Aorta (tissue), 5 donors: ENCODE measurements around the gene C10orf90. TPM values are rescaled to one million over a fixed set of nuclear protein-coding genes. Genes with fewer than 3 reads are reported as not detected.
"Not testable (repeated sequence)": the region's sequence is repeated elsewhere in the genome, so short reads cannot be mapped to it uniquely, and the experiment has no call there.

Experiments used
- ATAC-seq: fragments of 200-7000 bp; cut with Tn5 transposase; one replicate; pipeline ENCODE4 v1.9.1; 2022; ENCODE audit warnings: moderate library complexity; ENCODE audit not compliant: low FRiP score
- DNase-seq, 2 donors: peaks; one replicate each; pipeline ENCODE4 v3.0.0-alpha.2; 2020
- H3K27ac ChIP-seq, 2 donors: one replicate each; pipeline ENCODE4 v1.5.1; 2013; ENCODE audit warnings: low read length in 2 of 2, mild to moderate bottlenecking in 2 of 2, moderate library complexity in 2 of 2, control low read depth in 1 of 2, inconsistent platforms in 1 of 2, low read depth in 1 of 2
- H3K27me3 ChIP-seq, 2 donors: one replicate each; pipeline ENCODE4 v1.6.1; 2013; ENCODE audit warnings: control low read depth in 1 of 2, low read length in 1 of 2, mild to moderate bottlenecking in 1 of 2, moderate library complexity in 1 of 2; ENCODE audit not compliant: insufficient read depth in 2 of 2, control insufficient read depth in 1 of 2
- H3K36me3 ChIP-seq, 2 donors: one replicate each; pipeline ENCODE4 v1.6.1; 2013; ENCODE audit warnings: control low read depth in 1 of 2, low read length in 1 of 2, mild to moderate bottlenecking in 1 of 2; ENCODE audit not compliant: insufficient read depth in 2 of 2, control insufficient read depth in 1 of 2
- H3K4me1 ChIP-seq, 2 donors: one replicate each; pipeline ENCODE4 v1.6.1; 2013; ENCODE audit warnings: low read length in 2 of 2, control low read depth in 1 of 2, mild to moderate bottlenecking in 1 of 2, moderate library complexity in 1 of 2; ENCODE audit not compliant: insufficient read depth in 2 of 2, control insufficient read depth in 1 of 2
- H3K4me3 ChIP-seq, 2 donors: one replicate each; pipeline ENCODE4 v1.5.1; 2013; ENCODE audit warnings: low read length in 2 of 2, control low read depth in 1 of 2, mild to moderate bottlenecking in 1 of 2
- H3K9me3 ChIP-seq: one replicate; pipeline ENCODE4 v1.6.1; 2013; ENCODE audit warnings: mild to moderate bottlenecking, low read length; ENCODE audit not compliant: control insufficient read depth
- WGBS, 2 donors: extraction: QIAGEN DNeasy Blood & Tissue Kit; methylation state at CpG; one replicate each; pipeline ENCODE4 v1.1.7; 2013; 5-methylcytosine and 5-hydroxymethylcytosine counted together
- intact Hi-C, 2 donors: fragments of 100-400 bp; cut with DNase I; formaldehyde crosslinking; loops; one replicate each; pipeline versions ENCODE4 v1.14.2 to v1.15.0; 2022
- polyA plus RNA-seq, 2 donors: library from polyadenylated mRNA; stranded (reverse); fragments of 200-250 nt; gene quantifications; one replicate each; pipeline ENCODE4 v1.2.3, GENCODE V29; 2013
- total RNA-seq, 2 donors: library from RNA; stranded (reverse); fragmentation: NEBNext Ultra II Directional; extraction: Animal tissue kit (Norgen Biotek cat#: 25700); gene quantifications; one replicate each; pipeline ENCODE4 v1.2.1, GENCODE V29; 2021
- donor health status: healthy with polysubstance abuse.
- donor health status: Bipolar disorder and iron deficiency.
- donor health status: DM: no; HTN: no; CAD: no.
- donor health status: DM: no; HTN: no; CAD: no.
- donor health status: DM: yes; HTN: yes; CAD: no.

C10orf90 gene
- total and polyA plus RNA-seq, 4 donors = not detected

GRCh38 chr10:126565441-126565840 is 105.1 kb downstream of the C10orf90 start:
- DNase-seq = no peak
- 45 to 57% methylated on average over 7 of the region's 7 CpGs for whole genome bisulfite sequencing, 2 donors
- intact Hi-C loops = no loop called here

GRCh38 chr10:126564326-126564888 is 106.1 kb downstream of the C10orf90 start:
- WGBS, 2 donors = 78% methylated on average over 4 of the region's 4 CpGs
- Histone ChIP-seq H3K4me1 (no peaks in the 10 kb centered on the region), H3K27me3 (no peaks in the 10 kb centered on the region), H3K4me3 (no peak overlapping the region), H3K36me3 (no peaks in the 10 kb centered on the region), H3K9me3 (no peaks in the 10 kb centered on the region), H3K27ac (no peak overlapping the region)
- DNase-seq (no peak), ATAC-seq (no peak)
- intact Hi-C loops = no loop called here

More at GRCh38 chr10:126565441-126565840, 105.1 kb downstream of the C10orf90 start:
- no peaks in the 10 kb centered on the region for H3K9me3 ChIP-seq
- no peak overlapping the region for H3K4me3 ChIP-seq
- no peak overlapping the region for H3K27ac ChIP-seq
- H3K4me1 ChIP-seq = no peaks in the 10 kb centered on the region
- no peaks in the 10 kb centered on the region for H3K27me3 ChIP-seq
- ATAC-seq = no peak
- H3K36me3 ChIP-seq = no peaks in the 10 kb centered on the region

DNA sequence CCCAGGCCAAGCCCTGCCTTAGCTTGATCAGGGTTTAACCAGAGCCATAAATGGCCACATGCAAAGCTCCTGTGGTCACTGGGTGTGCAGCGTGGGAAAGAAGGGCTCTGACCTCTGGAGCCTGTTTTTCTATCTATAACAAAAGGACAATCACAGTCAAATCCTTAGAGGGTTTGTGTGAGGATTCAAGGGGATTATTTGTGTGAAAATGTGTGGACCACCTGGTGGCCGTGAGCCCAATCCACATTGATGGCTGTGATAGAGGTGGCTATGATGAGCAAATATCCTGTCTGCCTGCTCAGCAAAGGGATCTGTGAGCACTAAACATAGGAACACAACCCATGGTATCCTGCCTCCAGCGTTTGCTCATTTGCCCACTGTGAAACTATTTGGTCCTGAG is 107.1 kb downstream of the C10orf90 start:
- DNase-seq (no peak), ATAC-seq (no peak)
- H3K27ac ChIP-seq = no peak overlapping the region
- WGBS, 2 donors = 58 to 74% methylated on average over 3 of the region's 3 CpGs
- no peaks in the 10 kb centered on the region for H3K36me3 ChIP-seq
- intact Hi-C loops = no loop called here
- no peaks in the 10 kb centered on the region for H3K4me1 ChIP-seq
- H3K9me3 ChIP-seq = no peaks in the 10 kb centered on the region
- H3K4me3 ChIP-seq = no peak overlapping the region
- no peaks in the 10 kb centered on the region for H3K27me3 ChIP-seq

DNA sequence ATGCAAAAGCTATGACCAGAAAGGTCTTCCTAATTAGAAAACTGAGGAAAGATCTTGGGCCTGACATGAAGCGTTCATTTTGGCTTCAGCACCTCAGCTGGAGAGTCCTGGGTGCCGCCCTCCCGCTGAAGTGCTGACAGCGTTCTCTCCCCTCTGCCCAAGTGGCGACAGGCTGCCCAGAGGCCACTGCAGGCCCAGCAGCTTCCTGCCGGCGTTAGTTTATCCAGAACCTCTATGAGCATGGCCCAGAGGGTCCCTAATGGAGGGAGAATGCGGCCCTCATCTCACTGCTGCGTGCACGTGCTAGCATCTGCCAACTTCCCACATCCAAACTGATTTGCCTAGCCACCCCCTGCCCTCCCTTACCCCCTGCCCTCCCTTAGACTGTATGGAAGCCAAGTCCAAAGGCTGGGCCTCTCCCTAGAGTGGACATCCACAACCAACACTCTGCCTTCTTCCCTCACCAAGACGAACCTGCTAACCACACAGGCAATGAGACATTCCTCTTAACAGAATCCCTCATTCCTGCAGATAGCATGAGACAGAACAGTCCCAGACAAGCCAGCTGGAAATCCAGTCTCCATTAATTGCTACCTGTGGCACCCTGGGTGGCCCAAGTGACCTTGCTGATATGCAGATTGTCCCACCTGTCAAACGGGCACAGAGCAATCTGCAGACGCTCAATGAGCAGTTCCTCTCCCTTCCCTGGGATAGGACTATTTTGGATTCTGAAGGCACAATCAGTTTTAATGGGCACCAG is 108.4 kb downstream of the C10orf90 start:
- H3K4me3 ChIP-seq = no peak overlapping the region
- intact Hi-C loops = no loop called here
- no peak overlapping the region for H3K27ac ChIP-seq
- no peaks in the 10 kb centered on the region for H3K9me3 ChIP-seq
- ATAC-seq (peak; percentile 52), DNase-seq (no peak)
- no peaks in the 10 kb centered on the region for H3K4me1 ChIP-seq
- no peaks in the 10 kb centered on the region for H3K27me3 ChIP-seq
- no peaks in the 10 kb centered on the region for H3K36me3 ChIP-seq
- WGBS, 2 donors = 42 to 46% methylated on average over 13 of the region's 13 CpGs

GRCh38 chr10:126561294-126561920 is 109.1 kb downstream of the C10orf90 start:
- Histone ChIP-seq H3K4me3 (no peak overlapping the region), H3K27me3 (no peaks in the 10 kb centered on the region), H3K27ac (no peak overlapping the region), H3K4me1 (no peaks in the 10 kb centered on the region), H3K36me3 (no peaks in the 10 kb centered on the region), H3K9me3 (no peaks in the 10 kb centered on the region)
- intact Hi-C loops = no loop called here
- WGBS, 2 donors = 25 to 26% methylated on average over 10 of the region's 10 CpGs
- no peak for DNase-seq
- ATAC-seq = no peak

DNA sequence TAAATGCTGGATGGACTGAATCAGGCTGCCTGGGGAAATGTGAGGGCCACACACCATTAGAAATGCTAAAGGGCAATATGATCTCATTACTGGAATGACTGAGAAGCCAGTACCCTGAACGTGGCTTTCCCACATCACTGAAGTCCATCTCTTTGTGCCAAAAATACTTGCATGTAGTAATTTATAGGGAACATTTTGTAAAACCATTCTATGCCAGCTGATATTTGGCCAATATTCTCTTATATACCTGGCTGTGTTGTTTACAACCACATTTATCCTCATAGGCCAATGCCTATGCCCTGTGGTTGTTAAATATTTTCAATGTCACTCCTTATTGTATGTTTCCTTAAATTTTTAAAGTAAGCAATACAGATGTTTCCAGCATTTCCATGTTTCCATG is 111.6 kb downstream of the C10orf90 start:
- no peaks in the 10 kb centered on the region for H3K4me1 ChIP-seq
- no peak overlapping the region for H3K27ac ChIP-seq
- no peak for ATAC-seq
- H3K27me3 ChIP-seq = no peaks in the 10 kb centered on the region
- H3K4me3 ChIP-seq = no peak overlapping the region
- no peak for DNase-seq
- H3K9me3 ChIP-seq = no peaks in the 10 kb centered on the region
- intact Hi-C loops = no loop called here
- 5 to 30% methylated on average over 1 of the region's 1 CpG for WGBS, 2 donors
- no peaks in the 10 kb centered on the region for H3K36me3 ChIP-seq

DNA sequence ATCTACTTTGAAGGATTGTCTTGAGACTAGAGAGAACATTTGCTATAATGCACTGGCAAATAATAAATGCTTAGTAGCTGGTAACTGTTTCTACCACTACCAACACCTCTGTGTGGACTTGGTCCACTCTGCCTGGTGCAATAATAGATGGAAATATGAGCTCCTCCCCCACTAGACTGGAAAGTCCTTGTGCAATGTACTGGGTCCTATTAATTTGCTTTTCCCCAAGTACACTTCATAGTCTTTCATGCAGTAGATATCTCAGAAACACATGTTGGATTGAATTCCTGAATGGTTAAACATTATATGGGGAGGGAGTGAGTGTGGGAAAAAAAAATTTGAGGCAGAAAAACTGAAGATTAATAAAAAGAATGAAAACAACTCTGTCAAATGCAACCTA is 119.3 kb downstream of the C10orf90 start:
- DNase-seq = no peak
- Histone ChIP-seq H3K4me3 (no peak overlapping the region), H3K9me3 (no peaks in the 10 kb centered on the region), H3K4me1 (no peaks in the 10 kb centered on the region), H3K27me3 (no peaks in the 10 kb centered on the region), H3K27ac (no peak overlapping the region), H3K36me3 (no peaks in the 10 kb centered on the region)
- ATAC-seq = no peak
- intact Hi-C loops = no loop called here

DNA sequence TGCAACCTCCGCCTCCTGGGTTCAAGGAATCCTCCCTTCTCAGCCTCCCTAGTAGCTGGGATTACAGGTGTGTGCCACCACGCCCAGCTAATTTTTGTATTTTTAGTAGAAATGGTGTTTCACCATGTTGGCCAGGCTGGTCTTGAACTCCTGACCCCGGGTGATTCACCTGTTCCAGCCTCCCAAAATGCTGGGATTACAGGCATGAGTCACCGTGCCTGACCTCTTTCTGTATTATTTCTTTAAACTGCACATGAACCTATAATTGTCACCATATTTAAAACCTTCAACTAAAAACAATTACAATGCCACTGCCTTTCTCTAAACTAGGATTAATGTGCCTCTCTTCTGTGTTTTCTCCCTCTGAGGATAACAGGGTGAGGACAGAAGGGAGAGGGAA is 119.9 kb downstream of the C10orf90 start:
- H3K27ac ChIP-seq, H3K4me1 ChIP-seq, ATAC-seq, H3K36me3 ChIP-seq, DNase-seq, H3K4me3 ChIP-seq, H3K9me3 ChIP-seq, H3K27me3 ChIP-seq, intact Hi-C loops: not testable (repeated sequence)
- 66 to 74% methylated on average over 4 of the region's 4 CpGs for WGBS, 2 donors

- ATAC-seq (no peak), DNase-seq (no peak)
- Histone ChIP-seq H3K9me3 (no peaks in the 10 kb centered on the region), H3K27ac (no peak overlapping the region), H3K27me3 (no peaks in the 10 kb centered on the region), H3K4me1 (no peaks in the 10 kb centered on the region), H3K36me3 (no peaks in the 10 kb centered on the region), H3K4me3 (no peak overlapping the region)
- intact Hi-C loops = no loop called here
Measured at GRCh38 chr10:126549344-126549743, 121.1 kb downstream of the C10orf90 start.
